ENCODE measurements around the gene RIT2.
"Not testable (repeated sequence)": the region's sequence is repeated elsewhere in the genome, so short reads cannot be mapped to it uniquely, and the experiment has no call there.

RIT2 gene

DNA sequence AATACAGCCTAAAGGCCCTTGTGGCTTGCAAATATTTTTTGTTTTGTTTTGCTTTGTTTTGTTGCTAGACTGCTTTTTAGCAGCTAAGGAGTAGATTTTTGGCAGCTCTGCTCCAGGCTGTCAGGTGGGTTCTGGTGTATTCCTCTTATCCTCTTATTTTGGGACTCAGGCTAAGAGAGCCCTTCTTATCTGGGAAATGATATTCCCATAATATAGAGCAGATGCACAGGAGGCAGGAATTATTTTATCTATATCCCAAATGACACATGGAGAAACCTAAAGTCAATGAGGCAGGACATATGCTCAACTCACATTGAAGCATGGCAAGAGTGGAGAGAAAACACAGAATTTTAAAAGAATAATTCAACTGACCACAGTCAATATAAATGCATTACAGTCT lies 369.6 kb downstream of the RIT2 start:
- no peak for DNase-seq

DNA sequence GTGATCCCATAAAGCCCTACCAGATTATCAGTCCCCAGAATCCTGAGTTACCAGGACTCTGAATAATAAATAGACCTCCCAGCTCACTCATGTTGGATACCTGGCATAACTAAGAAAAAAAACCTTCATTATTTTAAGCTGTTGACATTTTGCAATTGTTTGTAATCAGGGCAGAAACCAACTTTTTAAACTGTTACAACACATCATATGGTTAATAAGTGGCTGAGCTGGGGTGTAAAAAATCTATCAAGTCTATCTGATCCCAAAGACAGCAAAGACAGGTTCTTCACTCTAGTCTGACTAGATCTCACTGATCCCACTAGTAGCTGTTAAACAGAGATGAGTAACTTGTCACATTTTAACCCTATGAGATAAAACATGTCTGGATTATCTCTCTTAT lies 370.3 kb downstream of the RIT2 start:
- no peak for DNase-seq

GRCh38 chr18:42743373-42744138 lies 371.9 kb downstream of the RIT2 start:
- DNase-seq, result no peak

- no peak for DNase-seq
These were observed 372.5 kb downstream of the RIT2 start for GRCh38 chr18:42742969-42743368.

GRCh38 chr18:42742474-42742873 lies 373.0 kb downstream of the RIT2 start:
- DNase-seq, result no peak

GRCh38 chr18:42741805-42742347 lies 373.6 kb downstream of the RIT2 start:
- not testable (repeated sequence) for DNase-seq

DNA sequence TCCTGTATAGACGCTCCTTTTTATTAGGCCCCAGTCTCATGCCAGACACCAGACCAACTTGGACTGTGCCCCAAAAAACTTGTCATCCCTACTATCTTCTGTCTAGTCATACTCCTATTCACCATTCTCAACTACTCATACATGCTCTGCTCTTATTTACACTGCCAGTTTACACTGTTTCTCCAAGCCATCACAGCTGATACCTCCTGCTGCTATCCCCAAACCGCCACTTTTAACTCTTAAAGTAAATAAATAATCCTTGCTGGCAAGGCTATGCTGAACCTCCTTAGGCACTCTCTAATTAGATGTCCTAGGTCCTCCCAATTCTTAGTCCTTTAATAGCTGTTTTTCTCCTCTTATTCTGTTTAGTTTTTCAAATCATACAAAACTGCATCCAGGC lies 374.2 kb downstream of the RIT2 start:
- not testable (repeated sequence) for DNase-seq

DNA sequence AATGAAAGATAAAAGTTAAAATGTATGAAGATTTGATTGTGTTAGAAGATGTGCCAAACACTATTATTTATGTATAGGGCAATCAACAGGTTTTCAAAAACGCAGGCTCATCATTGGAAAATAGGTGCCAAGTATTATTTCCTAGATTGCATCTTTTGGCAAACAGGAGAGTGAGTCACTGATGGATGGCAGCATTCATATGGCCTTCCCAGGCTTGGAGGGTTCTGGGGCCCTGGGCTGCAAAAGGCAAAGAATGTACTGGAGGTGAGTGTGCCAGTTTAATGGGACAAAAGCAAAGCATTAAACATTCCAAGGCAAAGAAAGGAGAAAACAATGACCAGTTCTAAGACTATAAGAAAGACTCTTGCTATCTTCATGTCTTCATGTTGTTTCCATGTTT lies 379.4 kb downstream of the RIT2 start:
- DNase-seq, result no peak

DNA sequence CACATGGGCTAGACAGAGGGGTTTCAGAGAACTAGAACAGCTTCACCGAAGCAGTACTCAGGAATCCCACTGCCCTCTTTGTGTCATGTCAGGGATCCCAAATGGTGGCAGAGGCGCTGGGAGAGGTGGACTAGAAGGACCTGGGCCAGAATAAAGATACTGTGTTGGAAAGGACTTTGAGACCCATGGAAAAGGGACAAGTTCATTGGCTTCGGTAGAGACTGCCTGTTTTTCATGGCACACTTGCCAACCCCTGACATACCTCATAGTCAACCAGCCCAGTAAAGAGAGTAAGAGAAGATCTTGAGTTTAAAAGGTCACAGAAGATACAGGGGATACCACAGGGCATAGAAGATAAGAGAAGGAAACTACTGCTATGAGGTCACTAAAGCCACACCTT lies 381.0 kb downstream of the RIT2 start:
- no peak for DNase-seq

- DNase-seq, result no peak
These were observed 385.2 kb downstream of the RIT2 start for GRCh38 chr18:42730272-42730671.

- DNase-seq, result no peak
These were observed 396.3 kb downstream of the RIT2 start for GRCh38 chr18:42719221-42719620.

DNA sequence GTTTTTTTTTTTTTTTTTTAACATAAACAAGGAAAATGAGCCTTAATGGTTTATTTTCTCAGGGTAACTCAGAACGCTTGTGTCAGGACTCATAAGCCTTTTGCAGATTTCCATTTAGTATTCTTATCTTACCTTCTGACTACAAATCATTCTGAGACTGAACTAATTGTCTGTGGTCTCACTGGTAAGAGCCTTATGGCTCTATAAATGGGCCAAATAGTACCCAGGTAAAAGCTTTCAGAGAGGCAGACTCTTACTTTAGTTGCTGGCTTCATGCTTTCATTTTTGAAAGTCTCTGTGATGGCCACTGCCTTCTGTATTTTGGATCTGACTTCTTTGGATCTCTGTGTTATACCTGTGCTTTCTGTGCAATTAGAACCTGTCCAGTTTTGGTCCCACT lies 403.4 kb downstream of the RIT2 start:
- DNase-seq, result no peak

GRCh38 chr18:42707080-42707479 lies 408.4 kb downstream of the RIT2 start:
- DNase-seq, result no peak

GRCh38 chr18:42706618-42707017 lies 408.9 kb downstream of the RIT2 start:
- DNase-seq, result no peak

DNA sequence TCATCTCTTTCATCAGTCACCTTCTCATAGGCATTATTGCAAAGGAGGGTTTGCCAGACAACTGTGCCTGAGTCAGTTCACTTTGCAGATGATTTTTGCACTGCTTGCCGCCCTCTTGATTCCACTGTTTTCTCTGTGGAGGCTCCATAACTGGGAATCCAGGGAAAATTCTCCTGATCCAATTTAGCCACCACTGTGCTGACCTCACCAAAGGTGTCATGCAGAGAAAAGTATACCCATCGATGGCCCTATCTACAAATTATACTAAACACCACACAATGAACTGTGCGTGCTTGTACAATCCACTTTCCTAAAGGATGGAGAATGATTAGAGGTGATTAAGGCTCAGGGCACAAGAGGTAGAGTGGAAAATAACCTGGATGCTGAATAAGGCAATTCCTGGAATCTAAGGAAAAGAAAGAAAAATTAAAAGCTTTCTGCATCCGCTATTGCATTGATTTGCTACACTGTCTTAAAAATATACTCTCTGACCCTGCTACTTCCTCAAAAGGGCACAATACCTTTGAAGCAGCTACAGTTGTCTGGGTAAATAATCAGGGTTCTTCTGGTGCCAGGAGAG lies 409.4 kb downstream of the RIT2 start:
- DNase-seq, result no peak

Data from suppressor macrophage treated with lipopolysaccharide for 1 hour (primary cell).